ENCODE measurements around the gene ALKBH1. TPM values are rescaled to one million over a fixed set of nuclear protein-coding genes. Genes with fewer than 3 reads are reported as not detected.

Gene ALKBH1
- total RNA-seq, 1 experiment from 2014 or later: 17.1 TPM

- peaks cover 3% of the 10 kb centered on the region for H3K36me3 ChIP-seq (ENCODE audit: control insufficient read depth, insufficient read depth, low read length)
- BruUV-seq (replicated peaks): TSS peak; percentile 97
- H3K4me1 ChIP-seq: no peaks in the 10 kb centered on the region
- Mint-ChIP-seq H3K4me3 (ENCODE audit: unreplicated experiment) (no peak overlapping the region), H3K27ac (ENCODE audit: unreplicated experiment) (no peak overlapping the region), H3K9me3 (ENCODE audit: unreplicated experiment) (no peaks in the 10 kb centered on the region), H3K27me3 (ENCODE audit: insufficient read depth, unreplicated experiment) (no peaks in the 10 kb centered on the region), H3K4me1 (ENCODE audit: low read depth, unreplicated experiment) (no peaks in the 10 kb centered on the region), H3K36me3 (ENCODE audit: insufficient read depth, unreplicated experiment) (peaks cover 95% of the 10 kb centered on the region)
- POLR2A ChIA-PET: no interaction called here
- no peaks in the 10 kb centered on the region for H3K27me3 ChIP-seq (replicated peaks; ENCODE audit: control insufficient read depth, insufficient read depth, low read length)
- no peak for TF ChIP-seq CTCF (IDR thresholded peaks at IDR 0.05; ENCODE audit: insufficient read depth in 1 of 2, low read depth in 1 of 2, low read length in 1 of 2, severe bottlenecking in 1 of 2, unreplicated experiment in 1 of 2)
- no peaks in the 10 kb centered on the region for H3K9me3 ChIP-seq
- intact Hi-C loops (cut with micrococcal nuclease; ENCODE audit: unreplicated experiment): no loop called here
- H3K4me3 ChIP-seq (ENCODE audit: low read depth, low read length): no peak overlapping the region
- CTCF ChIA-PET: no interaction called here
- no peak for DNase-seq
Observed at GRCh38 chr14:77717608-77718305, 9.9 kb upstream of the ALKBH1 start.

DNA sequence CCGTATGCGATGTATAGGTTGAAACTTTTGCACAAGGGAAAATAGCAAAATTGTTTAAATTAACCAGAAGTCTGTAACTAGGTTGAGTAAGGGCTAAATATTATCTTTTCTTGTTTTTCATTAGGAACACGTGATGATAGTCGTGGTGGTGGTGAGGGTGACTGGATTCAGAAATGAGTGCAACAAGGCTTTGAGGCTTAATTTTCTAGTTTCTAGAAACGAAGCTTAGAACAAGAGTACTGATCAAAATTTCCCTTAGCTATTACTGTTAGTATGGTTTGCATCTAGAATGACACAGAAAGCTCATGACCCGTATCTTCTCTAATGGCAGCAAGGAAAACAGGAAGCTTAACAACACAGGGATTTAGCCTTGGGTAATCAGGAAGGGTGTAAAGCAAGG, 7.1 kb upstream of the ALKBH1 start:
- Mint-ChIP-seq H3K4me3 (ENCODE audit: unreplicated experiment) (no peak overlapping the region), H3K36me3 (ENCODE audit: insufficient read depth, unreplicated experiment) (peaks cover 93% of the 10 kb centered on the region), H3K27me3 (ENCODE audit: insufficient read depth, unreplicated experiment) (no peaks in the 10 kb centered on the region), H3K4me1 (ENCODE audit: low read depth, unreplicated experiment) (peaks cover 6% of the 10 kb centered on the region), H3K9me3 (ENCODE audit: unreplicated experiment) (no peaks in the 10 kb centered on the region), H3K27ac (ENCODE audit: unreplicated experiment) (no peak overlapping the region)
- Histone ChIP-seq H3K4me3 (ENCODE audit: low read depth, low read length) (no peak overlapping the region), H3K9me3 (no peaks in the 10 kb centered on the region), H3K27me3 (replicated peaks; ENCODE audit: control insufficient read depth, insufficient read depth, low read length) (no peaks in the 10 kb centered on the region), H3K4me1 (peaks cover 4% of the 10 kb centered on the region; the same call in 1 of the 2 replicates), H3K36me3 (ENCODE audit: control insufficient read depth, insufficient read depth, low read length) (peaks cover 3% of the 10 kb centered on the region)
- intact Hi-C loops (cut with micrococcal nuclease; ENCODE audit: unreplicated experiment): no loop called here
- ChIA-PET POLR2A (no interaction called here), CTCF (no interaction called here)
- TF ChIP-seq CTCF (IDR thresholded peaks at IDR 0.05; ENCODE audit: insufficient read depth in 1 of 2, low read depth in 1 of 2, low read length in 1 of 2, severe bottlenecking in 1 of 2, unreplicated experiment in 1 of 2): no peak
- BruUV-seq (replicated peaks): no TSS peak
- DNase-seq: no peak

DNA sequence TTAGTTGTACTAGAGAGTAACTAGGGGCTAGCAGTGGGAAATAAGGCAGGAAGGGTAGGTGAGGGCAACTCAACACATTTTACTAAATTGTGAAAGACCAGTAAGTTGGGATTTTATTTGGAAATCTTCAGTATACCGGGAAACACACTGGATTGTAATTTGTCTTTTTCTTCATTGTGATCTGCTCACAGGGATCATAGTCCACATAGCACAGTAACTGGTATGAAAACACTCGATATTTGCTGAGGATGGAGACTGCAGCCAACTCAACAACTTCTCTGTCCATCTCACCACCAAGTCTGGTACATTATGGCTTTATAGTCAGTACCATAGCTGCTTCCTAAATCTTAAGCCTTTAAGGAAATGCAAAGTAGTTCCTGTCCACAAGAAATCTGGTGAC, 2.5 kb upstream of the ALKBH1 start:
- POLR2A ChIA-PET: no interaction called here
- H3K27ac Mint-ChIP-seq (ENCODE audit: unreplicated experiment): no peak overlapping the region

More for the DNA sequence above, 2.5 kb upstream of the ALKBH1 start:
- Mint-ChIP-seq H3K36me3 (ENCODE audit: insufficient read depth, unreplicated experiment) (peaks cover 55% of the 10 kb centered on the region), H3K9me3 (ENCODE audit: unreplicated experiment) (no peaks in the 10 kb centered on the region), H3K27me3 (ENCODE audit: insufficient read depth, unreplicated experiment) (no peaks in the 10 kb centered on the region), H3K4me1 (ENCODE audit: low read depth, unreplicated experiment) (peaks cover 17% of the 10 kb centered on the region), H3K4me3 (ENCODE audit: unreplicated experiment) (peak overlapping the region; percentile 86)
- Histone ChIP-seq H3K27me3 (replicated peaks; ENCODE audit: control insufficient read depth, insufficient read depth, low read length) (no peaks in the 10 kb centered on the region), H3K4me1 (peaks cover 8% of the 10 kb centered on the region; the same call in 1 of the 2 replicates), H3K9me3 (no peaks in the 10 kb centered on the region), H3K36me3 (ENCODE audit: control insufficient read depth, insufficient read depth, low read length) (peaks cover 3% of the 10 kb centered on the region), H3K4me3 (ENCODE audit: low read depth, low read length) (no peak overlapping the region)
- no peak for DNase-seq
- no peak for TF ChIP-seq CTCF (IDR thresholded peaks at IDR 0.05; ENCODE audit: insufficient read depth in 1 of 2, low read depth in 1 of 2, low read length in 1 of 2, severe bottlenecking in 1 of 2, unreplicated experiment in 1 of 2)
- no TSS peak for BruUV-seq (replicated peaks)
- CTCF ChIA-PET: no interaction called here
- intact Hi-C loops (cut with micrococcal nuclease; ENCODE audit: unreplicated experiment): no loop called here
